ENCODE measurements around the gene PDX1.

Gene PDX1

GRCh38 chr13:27971776-27972477 is 52.1 kb downstream of the PDX1 start:
- DNase-seq = no peak

GRCh38 chr13:27972478-27972820 is 52.6 kb downstream of the PDX1 start:
- no peak for DNase-seq

DNA sequence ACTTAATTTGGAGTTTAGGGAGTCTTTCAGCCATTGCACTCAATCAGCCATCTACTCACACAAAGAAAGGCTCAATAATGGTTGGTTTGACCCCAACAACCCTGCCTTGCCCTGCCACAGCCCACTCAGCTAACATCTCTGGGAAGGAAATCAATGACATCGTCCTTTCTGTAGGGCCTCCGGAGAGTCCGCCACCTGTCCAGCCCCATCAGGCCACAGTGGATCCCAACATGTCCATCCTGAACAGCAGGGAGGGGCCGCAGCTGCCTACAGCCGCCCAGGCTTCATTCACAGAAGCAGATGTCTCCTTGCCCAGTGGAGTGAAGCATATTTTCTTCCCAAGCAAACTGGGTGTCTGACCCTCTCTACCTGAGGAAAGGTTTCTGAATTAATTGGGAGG is 53.5 kb downstream of the PDX1 start:
- DNase-seq = no peak

GRCh38 chr13:27973961-27974662 is 54.3 kb downstream of the PDX1 start:
- DNase-seq = no peak

All from SHP77 treated with DMSO at 0.1 percent for 48 hours (cell line).